ENCODE results near the gene STK32C.

- no peak for TF ChIP-seq CTCF (IDR thresholded peaks at IDR 0.05)
- TF ChIP-seq POLR2AphosphoS5 (IDR thresholded peaks at IDR 0.05; ENCODE audit: insufficient read depth in 1 of 2, low read depth in 1 of 2): no peak
- TF ChIP-seq POLR2A (IDR thresholded peaks at IDR 0.05): no peak
These were observed 29.2 kb upstream of the STK32C start for GRCh38 chr10:132336919-132337407.
